Activated T-cell treated with anti-CD3 and anti-CD28 coated beads, Interleukin-2, amount 50 U/mL, for 4 hours (primary cell): ENCODE data around the gene SCARB2. TPM values are rescaled to one million over a fixed set of nuclear protein-coding genes. Genes with fewer than 3 reads are reported as not detected.

ENCODE experiments used
- ATAC-seq, 2 donors: fragments of 200-7000 bp; cut with Tn5 transposase; one replicate each; pipeline ENCODE4 v1.10.0; 2021
- DNase-seq: peaks from one replicate; pipeline ENCODE4 v3.0.0-alpha.2; 2020
- H3K27me3 Mint-ChIP-seq: one replicate; pipeline ENCODE4 v1.8.0; 2021; ENCODE audit warnings: low read depth, mixed read lengths
- H3K36me3 Mint-ChIP-seq: one replicate; pipeline ENCODE4 v1.8.0; 2022; ENCODE audit warnings: mixed read lengths; ENCODE audit not compliant: insufficient read depth
- H3K4me1 Mint-ChIP-seq: one replicate; pipeline ENCODE4 v1.8.0; 2021; ENCODE audit warnings: low read depth, mixed read lengths
- H3K4me3 Mint-ChIP-seq: one replicate; pipeline ENCODE4 v1.8.0; 2021; ENCODE audit warnings: mild to moderate bottlenecking, moderate library complexity, mixed read lengths
- H3K9me3 Mint-ChIP-seq: one replicate; pipeline ENCODE4 v1.8.0; 2021; ENCODE audit warnings: mixed read lengths
- total RNA-seq, 3 donors: library from RNA; stranded (reverse); gene quantifications; one replicate each; pipeline ENCODE4 v1.2.1, GENCODE V29; 2021

The SCARB2 gene
- total RNA-seq, 3 donors from 2014 or later, result 3.5 to 5.3 (median 4.6) TPM

- H3K9me3 Mint-ChIP-seq, result no peaks in the 10 kb centered on the region
- peaks cover 22% of the 10 kb centered on the region for H3K36me3 Mint-ChIP-seq
- ATAC-seq, result no peak
- H3K4me1 Mint-ChIP-seq, result no peaks in the 10 kb centered on the region
- no peaks in the 10 kb centered on the region for H3K27me3 Mint-ChIP-seq
- no peak for DNase-seq
- H3K4me3 Mint-ChIP-seq, result no peak overlapping the region
Observed at GRCh38 chr4:76177709-76178108, 35.9 kb downstream of the SCARB2 start.

DNA sequence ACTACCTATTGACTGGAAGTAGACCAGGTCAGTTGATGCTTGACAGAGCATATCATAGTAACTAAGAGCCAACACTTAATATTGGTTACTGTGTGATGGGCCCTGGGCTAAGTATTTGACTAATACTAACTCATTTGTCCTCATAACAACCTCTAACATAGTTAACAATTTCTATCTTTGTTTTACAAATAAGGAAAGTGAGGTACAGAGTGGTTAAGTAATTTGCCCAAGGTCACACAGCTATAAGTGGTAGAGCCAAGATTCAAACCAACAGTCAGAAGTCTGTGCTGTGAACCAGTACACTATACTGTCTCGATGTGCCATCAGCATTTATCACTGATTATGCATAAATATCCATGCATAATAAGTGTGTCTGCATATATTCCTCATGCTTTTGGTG is 38.3 kb downstream of the SCARB2 start:
- Mint-ChIP-seq H3K4me3 (no peak overlapping the region), H3K27me3 (no peaks in the 10 kb centered on the region), H3K9me3 (no peaks in the 10 kb centered on the region)

GRCh38 chr4:76174216-76174615 is 39.4 kb downstream of the SCARB2 start:
- Mint-ChIP-seq H3K4me3 (no peak overlapping the region), H3K27me3 (no peaks in the 10 kb centered on the region), H3K4me1 (no peaks in the 10 kb centered on the region), H3K9me3 (no peaks in the 10 kb centered on the region), H3K36me3 (peaks cover 26% of the 10 kb centered on the region)
- DNase-seq, result no peak
- ATAC-seq, result no peak

More for the DNA sequence above, 38.3 kb downstream of the SCARB2 start:
- no peak for DNase-seq
- no peak for ATAC-seq
- peaks cover 26% of the 10 kb centered on the region for H3K36me3 Mint-ChIP-seq
- no peaks in the 10 kb centered on the region for H3K4me1 Mint-ChIP-seq

DNA sequence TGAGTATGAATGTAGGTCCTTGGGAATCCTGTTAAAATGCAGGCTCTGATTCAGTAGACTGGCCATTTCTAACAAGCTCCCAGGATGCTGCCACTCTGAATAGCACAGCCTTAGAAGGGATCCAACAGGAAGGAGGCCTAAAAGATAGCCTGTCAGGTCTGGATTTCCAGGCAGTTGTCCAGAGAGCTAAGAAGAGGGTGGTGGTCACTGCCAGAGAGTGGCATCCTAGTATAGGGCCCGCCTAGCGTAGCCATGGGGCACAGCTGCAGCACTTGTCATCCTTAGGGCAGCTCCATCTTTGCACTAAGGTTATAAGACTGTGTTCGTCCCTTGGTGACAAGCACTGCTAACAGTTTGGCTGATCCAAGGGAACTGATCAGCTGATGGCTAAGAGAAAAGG is 44.9 kb downstream of the SCARB2 start:
- H3K36me3 Mint-ChIP-seq, result peaks cover 18% of the 10 kb centered on the region
- no peak for DNase-seq
- H3K4me3 Mint-ChIP-seq, result no peak overlapping the region
- no peaks in the 10 kb centered on the region for H3K9me3 Mint-ChIP-seq
- ATAC-seq, result no peak
- no peaks in the 10 kb centered on the region for H3K4me1 Mint-ChIP-seq
- H3K27me3 Mint-ChIP-seq, result no peaks in the 10 kb centered on the region

- H3K36me3 Mint-ChIP-seq, result peaks cover 26% of the 10 kb centered on the region
- DNase-seq (no peak), ATAC-seq (no peak)
- no peak overlapping the region for H3K4me3 Mint-ChIP-seq
- no peaks in the 10 kb centered on the region for H3K27me3 Mint-ChIP-seq
- H3K9me3 Mint-ChIP-seq, result no peaks in the 10 kb centered on the region
- H3K4me1 Mint-ChIP-seq, result no peaks in the 10 kb centered on the region
Observed at GRCh38 chr4:76166480-76166879, 47.1 kb downstream of the SCARB2 start.

DNA sequence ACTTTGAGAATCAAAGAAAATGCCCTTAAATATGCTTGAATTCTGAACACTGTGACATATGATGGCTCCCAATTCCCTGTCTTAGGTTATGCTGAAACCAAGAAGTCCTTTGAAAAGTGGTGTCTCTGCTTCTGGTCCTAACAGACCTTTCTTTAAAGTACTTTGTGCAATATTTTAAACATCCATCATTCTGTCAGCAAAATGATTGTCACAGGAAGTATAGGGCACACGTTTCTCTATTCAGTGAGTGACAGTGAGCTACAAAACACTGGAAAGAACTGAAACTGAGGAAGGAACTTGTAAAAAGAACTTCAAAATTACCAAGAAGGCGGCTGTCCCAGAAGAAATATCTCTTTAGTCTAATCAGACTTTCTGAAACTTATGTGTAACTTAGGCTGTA is 53.3 kb downstream of the SCARB2 start:
- Mint-ChIP-seq H3K4me1 (no peaks in the 10 kb centered on the region), H3K36me3 (peaks cover 18% of the 10 kb centered on the region)

GRCh38 chr4:76156635-76157034 is 57.0 kb downstream of the SCARB2 start:
- Mint-ChIP-seq H3K27me3 (no peaks in the 10 kb centered on the region), H3K4me1 (no peaks in the 10 kb centered on the region), H3K9me3 (peaks cover 11% of the 10 kb centered on the region), H3K36me3 (peaks cover 5% of the 10 kb centered on the region), H3K4me3 (no peak overlapping the region)
- DNase-seq, result no peak
- ATAC-seq, result no peak

More for the DNA sequence above, 53.3 kb downstream of the SCARB2 start:
- DNase-seq (no peak), ATAC-seq (no peak)
- H3K27me3 Mint-ChIP-seq, result no peaks in the 10 kb centered on the region
- H3K4me3 Mint-ChIP-seq, result no peak overlapping the region
- H3K9me3 Mint-ChIP-seq, result peaks cover 3% of the 10 kb centered on the region

DNA sequence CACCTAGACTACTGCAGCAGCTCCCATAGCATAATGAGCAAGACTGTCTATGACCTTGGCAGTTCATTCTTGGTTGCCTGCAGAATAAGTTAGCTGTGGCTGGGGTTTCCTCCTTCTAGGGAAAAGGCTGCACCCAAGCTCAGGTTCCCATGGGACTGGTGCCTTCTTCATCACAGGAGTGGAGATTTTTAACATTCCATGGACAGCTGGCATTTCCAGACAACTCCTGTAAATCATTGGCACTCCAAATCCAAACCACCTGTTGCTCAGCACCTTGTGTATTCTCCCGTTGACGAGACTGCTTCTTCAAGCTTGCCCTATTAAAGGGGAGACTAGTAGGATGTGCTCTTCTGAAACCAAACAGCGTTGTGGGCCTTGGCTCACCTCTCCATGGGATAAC is 57.6 kb downstream of the SCARB2 start:
- no peak for ATAC-seq
- no peaks in the 10 kb centered on the region for H3K4me1 Mint-ChIP-seq
- no peak overlapping the region for H3K4me3 Mint-ChIP-seq
- H3K36me3 Mint-ChIP-seq, result peaks cover 2% of the 10 kb centered on the region
- no peak for DNase-seq
- no peaks in the 10 kb centered on the region for H3K27me3 Mint-ChIP-seq
- peaks cover 11% of the 10 kb centered on the region for H3K9me3 Mint-ChIP-seq

DNA sequence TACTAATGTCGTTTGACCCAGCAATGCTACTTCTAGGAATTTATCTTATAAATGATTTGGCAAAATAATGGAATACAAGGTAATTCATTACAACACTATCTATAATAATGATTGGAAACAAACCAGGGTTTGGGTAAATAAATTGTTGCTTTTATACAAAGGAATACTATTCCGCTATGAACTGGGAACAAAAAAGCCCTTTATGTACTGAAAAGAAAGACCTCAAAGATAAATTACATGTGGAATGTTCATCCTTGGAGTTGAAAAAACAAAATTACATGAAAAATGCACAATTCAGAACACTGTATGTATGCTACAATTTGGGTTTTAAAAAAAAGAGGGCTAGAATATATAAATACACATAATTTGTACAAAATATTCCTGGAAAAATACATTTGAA is 60.3 kb downstream of the SCARB2 start:
- no peak for DNase-seq
- no peak for ATAC-seq
- Mint-ChIP-seq H3K36me3 (peaks cover 1% of the 10 kb centered on the region), H3K4me3 (no peak overlapping the region), H3K4me1 (peaks cover 12% of the 10 kb centered on the region), H3K9me3 (peaks cover 11% of the 10 kb centered on the region), H3K27me3 (no peaks in the 10 kb centered on the region)

DNA sequence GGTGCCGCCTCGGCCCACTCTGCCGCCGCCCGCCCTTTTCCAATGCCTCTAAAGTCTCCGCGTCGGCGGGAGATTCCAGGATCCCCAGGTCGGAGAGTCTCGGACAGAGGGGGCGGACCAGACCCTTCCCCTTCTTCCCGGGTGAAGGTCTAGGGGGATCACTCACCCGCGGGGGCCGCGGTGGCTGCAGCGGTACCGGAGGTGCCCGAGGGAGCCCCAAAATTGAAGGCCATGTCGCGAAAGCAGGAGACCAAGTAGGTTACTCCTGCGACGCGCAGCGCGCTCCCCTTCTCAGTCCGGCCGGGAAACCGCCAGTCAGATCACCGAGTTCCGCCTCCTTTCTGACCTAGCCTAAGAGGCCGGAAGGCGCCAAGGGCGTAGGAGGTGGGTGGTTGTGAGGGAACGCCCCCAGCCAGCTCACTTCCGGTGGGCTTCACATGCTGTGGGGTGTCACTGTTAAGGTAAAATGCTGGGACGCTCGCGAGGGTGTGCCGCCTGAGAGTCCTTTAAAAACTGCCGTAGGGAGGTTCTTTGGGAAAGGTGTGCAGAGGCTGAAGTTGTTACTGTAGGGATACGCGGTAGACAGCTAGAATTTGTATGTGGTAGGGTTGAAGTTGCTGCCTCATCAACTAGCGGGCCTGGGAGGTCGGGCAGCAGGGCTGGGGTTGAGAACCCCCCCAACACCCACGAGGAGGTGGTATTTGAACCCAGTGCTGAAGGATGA is 65.3 kb downstream of the SCARB2 start, which contains the start of gene NUP54:
NUP54 (minus strand) TSS at position 256 of the 724 bp plus-strand sequence; CDS start at position 233, 23 bp downstream.
- ATAC-seq (peak; percentile 99), DNase-seq (peak; percentile 94)
- H3K4me1 Mint-ChIP-seq, result peaks cover 30% of the 10 kb centered on the region
- no peaks in the 10 kb centered on the region for H3K27me3 Mint-ChIP-seq
- no peaks in the 10 kb centered on the region for H3K9me3 Mint-ChIP-seq
- peaks cover 5% of the 10 kb centered on the region for H3K36me3 Mint-ChIP-seq
- H3K4me3 Mint-ChIP-seq, result peak within 1 kb of the TSS; percentile 95

- H3K36me3 Mint-ChIP-seq, result peaks cover 9% of the 10 kb centered on the region
- peak overlapping the region; percentile 95 for H3K4me3 Mint-ChIP-seq
- ATAC-seq (peak; percentile 53 to 67), DNase-seq (peak; percentile 9)
- H3K9me3 Mint-ChIP-seq, result no peaks in the 10 kb centered on the region
- peaks cover 33% of the 10 kb centered on the region for H3K4me1 Mint-ChIP-seq
- no peaks in the 10 kb centered on the region for H3K27me3 Mint-ChIP-seq
Observed at GRCh38 chr4:76147454-76148141, 66.0 kb downstream of the SCARB2 start.

- DNase-seq, result no peak
- H3K36me3 Mint-ChIP-seq, result peaks cover 29% of the 10 kb centered on the region
- no peaks in the 10 kb centered on the region for H3K9me3 Mint-ChIP-seq
- ATAC-seq, result no peak
- H3K4me1 Mint-ChIP-seq, result peaks cover 37% of the 10 kb centered on the region
- no peaks in the 10 kb centered on the region for H3K27me3 Mint-ChIP-seq
- peak overlapping the region; percentile 31 for H3K4me3 Mint-ChIP-seq
Observed at GRCh38 chr4:76144546-76144945, 69.1 kb downstream of the SCARB2 start.

DNA sequence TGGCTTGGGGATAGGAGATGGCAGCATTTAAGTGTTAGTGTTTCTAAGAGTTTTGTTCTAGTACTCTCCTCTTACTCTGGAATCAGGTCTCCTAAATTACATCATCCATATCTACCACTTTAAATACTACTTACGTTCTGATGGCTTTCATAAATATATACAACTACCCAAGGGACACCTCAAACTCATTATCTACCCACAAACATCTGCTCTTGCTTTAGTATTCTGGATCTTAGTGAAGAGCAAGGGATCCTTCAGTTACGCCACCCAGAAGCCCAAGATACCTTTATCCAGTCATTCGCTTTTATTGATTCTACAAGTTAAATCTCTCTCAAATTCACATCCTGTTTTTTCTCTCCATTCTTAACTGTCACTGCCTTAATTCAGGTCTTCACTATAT is 72.4 kb downstream of the SCARB2 start:
- DNase-seq (no peak), ATAC-seq (no peak)
- H3K9me3 Mint-ChIP-seq, result no peaks in the 10 kb centered on the region
- no peaks in the 10 kb centered on the region for H3K27me3 Mint-ChIP-seq
- H3K36me3 Mint-ChIP-seq, result peaks cover 43% of the 10 kb centered on the region
- peaks cover 25% of the 10 kb centered on the region for H3K4me1 Mint-ChIP-seq
- no peak overlapping the region for H3K4me3 Mint-ChIP-seq

DNA sequence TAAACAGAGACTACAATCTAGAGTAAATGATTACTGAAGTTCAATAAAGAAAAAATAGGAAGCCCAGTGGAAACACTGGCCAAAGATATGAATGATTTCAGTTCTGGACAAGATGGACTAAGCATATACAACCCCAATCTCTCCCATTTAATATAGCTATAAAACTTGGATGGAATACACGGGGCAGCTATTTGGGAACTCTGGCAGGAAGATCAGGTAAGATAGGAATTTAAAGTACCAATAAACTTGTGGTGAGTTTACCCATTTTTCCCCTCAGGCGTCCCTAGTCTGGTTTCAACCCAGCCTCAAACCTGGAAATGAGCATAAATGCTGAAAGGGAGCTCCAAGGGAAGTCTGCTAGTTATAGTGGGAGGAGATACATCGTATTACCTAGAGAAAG is 85.9 kb downstream of the SCARB2 start:
- Mint-ChIP-seq H3K4me1 (no peaks in the 10 kb centered on the region), H3K4me3 (no peak overlapping the region), H3K9me3 (no peaks in the 10 kb centered on the region), H3K27me3 (no peaks in the 10 kb centered on the region), H3K36me3 (peaks cover 42% of the 10 kb centered on the region)
- no peak for DNase-seq
- ATAC-seq, result no peak

- Mint-ChIP-seq H3K9me3 (no peaks in the 10 kb centered on the region), H3K27me3 (no peaks in the 10 kb centered on the region), H3K4me1 (no peaks in the 10 kb centered on the region), H3K4me3 (no peak overlapping the region), H3K36me3 (peaks cover 51% of the 10 kb centered on the region)
- ATAC-seq (no peak), DNase-seq (no peak)
Observed at GRCh38 chr4:76125816-76126215, 87.8 kb downstream of the SCARB2 start.
